GM19395 (cell line): ENCODE data around the gene E2F7.
A peak's percentile ranks its signal among the peaks of the same experiment; 100 is the strongest.

Experiments used
- ATAC-seq: cut with Tn5 transposase; IDR thresholded peaks from one replicate; pipeline ENCODE4 v1.9.1; 2021; ENCODE audit warnings: mild to moderate bottlenecking, moderate library complexity; ENCODE audit not compliant: unreplicated experiment

Gene E2F7

DNA sequence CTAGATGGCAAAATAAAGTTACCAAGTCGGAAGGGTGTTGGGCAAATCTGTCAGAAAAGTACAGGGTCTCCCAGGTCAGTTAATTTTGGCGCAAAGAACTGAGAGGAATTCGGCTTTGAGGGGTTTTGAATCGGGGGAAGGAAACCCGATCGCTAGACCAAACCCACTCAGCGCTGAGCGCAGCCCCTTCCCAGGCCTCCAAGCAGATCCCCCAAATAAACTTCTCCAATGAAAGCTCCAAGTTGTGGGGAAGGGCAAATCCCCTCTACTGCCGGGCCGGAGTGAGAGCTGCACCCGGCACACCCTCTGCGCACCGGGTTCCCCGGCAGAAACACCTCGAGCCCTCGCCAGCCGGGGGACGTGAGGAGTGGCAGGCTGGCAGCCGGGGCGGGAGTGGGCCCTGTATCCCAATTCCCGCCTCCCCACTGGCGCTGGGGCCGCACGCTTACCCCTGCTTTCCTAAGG, 441 bp downstream of the E2F7 start:
- ATAC-seq: peak; percentile 8

DNA sequence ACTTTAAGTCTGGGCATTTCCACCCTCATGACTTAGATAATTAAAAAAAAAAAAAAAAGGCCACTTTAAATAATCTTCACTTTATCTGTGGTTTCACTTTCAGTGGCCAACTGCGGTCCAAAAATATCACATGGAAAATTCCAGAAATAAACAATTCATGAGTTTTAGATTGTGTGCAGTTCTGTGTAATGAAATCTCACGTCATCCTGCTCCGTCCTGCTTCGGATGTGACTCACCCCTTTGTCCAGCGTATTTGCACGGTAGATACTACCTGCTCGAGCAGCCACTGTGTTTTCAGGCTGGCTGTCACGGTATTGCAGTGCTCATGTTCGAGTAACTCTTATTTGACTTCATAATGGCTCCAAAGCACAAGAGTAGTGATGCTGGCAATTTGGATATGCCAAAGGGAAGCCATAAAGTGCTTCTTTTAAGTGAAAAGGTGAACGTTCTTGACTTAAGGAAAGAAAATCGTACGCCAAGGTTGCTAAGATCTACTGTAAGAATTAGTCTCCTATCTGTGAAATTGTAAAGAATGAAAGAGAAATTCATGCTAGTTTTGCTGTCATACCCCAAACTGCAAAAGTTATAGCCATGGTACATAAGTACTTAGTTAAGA, 2.4 kb downstream of the E2F7 start:
- peak; percentile 26 for ATAC-seq

DNA sequence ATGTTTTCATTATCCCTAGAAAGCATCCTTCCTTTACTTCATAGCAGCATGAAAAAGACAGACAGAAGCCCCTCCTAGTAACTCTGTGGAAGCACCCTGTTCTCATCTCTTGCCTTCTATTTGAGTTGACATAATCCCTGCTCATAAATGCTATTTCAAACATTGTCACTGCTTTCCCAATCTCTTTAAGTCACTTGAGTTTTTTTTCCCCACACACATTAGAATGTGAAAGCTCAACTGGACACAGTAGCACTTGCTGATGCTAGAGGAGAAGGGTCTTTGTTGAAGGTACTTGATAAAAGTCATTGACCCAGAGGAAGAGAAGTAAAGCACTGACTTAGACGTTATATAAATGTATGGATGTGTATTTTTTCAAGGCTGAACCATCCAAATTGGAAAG, 3.0 kb downstream of the E2F7 start:
- no peak for ATAC-seq

DNA sequence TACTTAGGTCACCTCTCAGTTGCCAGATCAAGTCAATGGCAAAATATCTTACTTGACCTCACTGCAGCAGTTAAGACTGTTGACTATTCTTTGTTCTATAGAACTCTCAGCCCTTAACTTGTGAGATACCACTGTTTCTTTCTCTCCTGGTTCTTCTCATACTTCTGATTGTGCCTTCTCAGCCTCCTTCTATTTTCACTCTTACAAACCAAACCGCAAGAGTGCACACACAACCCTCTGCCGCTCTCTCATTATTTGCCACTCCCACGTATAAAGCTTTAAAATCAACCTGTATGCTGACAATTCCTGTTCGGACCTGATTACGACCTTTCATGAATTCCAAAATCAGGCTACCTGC, 4.5 kb downstream of the E2F7 start:
- ATAC-seq: peak; percentile 40

DNA sequence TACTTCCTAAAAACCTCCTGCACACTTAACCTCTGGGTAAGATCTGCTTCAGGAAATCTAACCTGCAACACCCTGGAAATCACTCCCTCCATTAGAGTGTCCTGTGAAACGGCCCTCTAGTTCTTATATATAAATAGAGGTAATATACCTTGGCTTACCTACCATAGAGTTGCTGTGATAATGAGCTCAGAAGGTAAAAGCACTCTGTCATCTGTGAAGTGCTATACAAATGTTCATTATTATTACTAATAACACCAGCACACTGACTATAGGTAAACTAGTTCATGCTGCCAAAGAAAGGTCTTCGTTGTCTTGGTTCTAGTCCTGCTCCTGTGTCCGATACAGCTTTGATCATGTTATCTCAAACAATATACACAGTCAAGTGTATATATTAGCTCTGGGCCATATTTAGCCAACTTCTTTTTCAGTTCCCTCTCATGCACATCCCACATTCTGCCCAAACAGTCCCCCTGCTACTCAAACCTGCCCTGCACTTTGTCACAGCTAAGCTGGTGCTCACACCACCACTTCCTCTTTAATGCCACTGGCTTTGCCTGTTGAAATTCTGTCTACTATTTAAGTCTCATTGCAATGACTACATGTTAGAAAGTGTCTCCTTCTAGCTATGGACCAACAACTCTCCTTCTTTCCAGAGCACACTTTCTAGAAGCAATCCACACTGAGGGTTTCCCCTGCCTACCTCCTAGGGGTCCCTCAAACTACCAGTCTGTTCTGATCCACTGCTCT, 5.1 kb downstream of the E2F7 start:
- ATAC-seq: peak; percentile 72

DNA sequence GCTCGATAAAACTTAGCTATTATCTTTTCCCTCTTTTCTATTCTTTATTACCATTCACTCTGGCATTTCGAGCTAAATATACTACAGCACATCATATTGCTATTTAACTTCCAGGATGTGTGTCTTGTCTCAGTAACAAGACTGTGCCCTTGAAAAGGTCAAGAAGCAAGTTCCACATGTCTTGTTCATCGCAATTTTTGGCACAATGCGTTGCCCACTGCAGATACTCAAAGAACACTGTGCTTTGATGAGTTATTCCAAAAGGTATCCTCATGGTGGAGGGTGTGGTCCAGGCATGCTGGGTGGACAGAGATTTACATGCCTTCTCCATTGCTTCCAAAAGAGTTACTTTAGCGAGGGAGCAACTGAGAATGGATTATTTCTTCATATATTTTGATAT, 6.6 kb downstream of the E2F7 start:
- ATAC-seq: no peak

DNA sequence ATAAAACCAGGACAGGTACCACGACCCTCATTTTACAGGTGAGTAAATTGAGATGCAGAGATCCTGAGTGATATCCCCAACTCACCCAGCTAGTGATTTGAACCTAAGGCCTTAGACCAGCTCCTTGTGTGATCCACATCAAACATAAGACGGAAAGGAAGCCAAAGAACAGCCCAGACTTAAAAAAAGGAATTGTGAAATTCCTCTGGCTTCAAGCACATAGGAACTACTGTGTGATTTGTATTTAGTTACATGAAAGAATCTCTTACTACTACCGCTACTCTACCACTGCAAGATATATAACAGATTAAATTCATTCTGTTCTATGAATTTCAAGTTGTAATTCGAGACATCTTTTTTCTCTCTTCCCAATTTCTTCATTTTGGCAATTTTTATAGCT, 10.5 kb downstream of the E2F7 start:
- ATAC-seq: no peak

DNA sequence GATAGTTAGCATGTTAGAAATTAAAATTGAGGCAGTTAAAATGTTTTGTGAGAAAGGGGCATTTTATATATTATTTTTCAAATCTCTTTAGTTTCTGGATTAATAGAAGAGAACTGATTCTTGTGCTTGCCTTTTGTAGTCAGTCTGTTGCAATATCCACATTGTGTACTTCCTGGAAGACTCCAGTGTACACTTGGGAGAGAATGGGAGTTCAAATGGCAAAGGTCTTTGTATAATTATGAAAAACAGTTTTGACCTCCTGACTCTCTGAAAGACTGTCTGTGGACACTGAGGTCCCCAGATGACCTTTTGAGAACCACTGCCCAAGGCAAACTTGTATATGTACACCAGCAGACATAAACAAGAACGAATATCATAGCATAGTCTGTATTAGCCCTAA, 12.1 kb downstream of the E2F7 start:
- ATAC-seq: no peak

DNA sequence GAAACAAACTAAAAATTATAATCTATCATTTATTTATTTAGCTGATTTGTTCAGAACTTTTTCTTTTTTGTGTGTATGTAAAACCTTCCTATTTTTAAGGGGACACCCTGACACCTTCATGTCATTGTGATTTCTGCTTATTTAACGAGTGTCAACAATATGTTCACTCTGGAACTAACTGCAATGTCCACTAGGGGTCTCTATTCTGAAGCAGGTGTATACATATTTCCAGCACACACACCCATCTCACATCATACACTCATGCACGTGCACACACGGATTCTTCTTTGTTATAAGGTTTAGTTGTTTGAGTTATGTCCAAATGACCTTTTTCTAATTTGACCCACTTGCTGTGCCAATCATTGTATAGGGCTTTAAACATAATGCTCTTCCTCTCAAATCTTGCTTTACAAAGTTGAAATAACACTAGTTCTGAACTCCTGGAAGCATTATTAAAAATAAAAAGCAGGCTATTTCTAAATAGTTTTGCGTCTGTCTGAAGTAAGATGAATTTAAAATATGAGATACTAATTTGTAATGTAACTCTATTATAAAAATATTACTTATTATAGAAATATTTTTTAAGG, 15.5 kb downstream of the E2F7 start:
- peak; percentile 99 for ATAC-seq

DNA sequence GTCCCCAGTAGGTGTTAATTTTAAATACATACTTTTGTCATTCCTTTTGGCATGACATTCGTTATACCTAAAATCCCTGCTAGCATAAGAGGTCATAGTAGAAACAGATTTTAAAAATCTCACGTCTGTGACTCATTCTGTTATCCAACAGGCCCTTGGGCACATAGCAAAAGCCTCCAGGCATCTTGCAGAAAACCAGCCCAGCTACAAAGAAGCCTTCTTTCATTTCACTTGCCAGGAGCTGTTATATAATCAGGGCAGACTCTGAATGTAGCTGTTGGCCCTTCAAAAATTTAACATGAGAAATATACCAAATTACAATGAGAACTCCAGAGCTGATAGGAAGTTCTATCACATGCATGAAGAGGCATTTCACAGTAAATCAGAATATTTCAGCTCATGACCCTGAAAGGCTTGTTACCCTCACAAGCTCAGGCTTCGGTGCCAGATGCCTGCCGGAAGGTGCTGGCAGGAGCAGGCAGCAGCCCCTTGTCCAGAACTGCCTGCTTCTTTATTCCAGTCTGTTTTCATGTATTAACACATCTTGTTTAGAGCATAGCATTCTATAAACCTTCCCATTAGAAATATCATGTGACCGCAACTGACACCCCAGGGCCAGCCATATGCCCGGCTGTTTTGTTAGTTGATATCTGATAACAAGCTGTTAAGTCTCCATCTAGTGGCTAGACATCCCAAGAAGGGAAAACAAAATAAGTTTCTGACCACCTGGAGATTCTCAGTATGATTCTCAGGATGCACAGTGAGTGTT, 17.8 kb downstream of the E2F7 start:
- ATAC-seq: no peak

DNA sequence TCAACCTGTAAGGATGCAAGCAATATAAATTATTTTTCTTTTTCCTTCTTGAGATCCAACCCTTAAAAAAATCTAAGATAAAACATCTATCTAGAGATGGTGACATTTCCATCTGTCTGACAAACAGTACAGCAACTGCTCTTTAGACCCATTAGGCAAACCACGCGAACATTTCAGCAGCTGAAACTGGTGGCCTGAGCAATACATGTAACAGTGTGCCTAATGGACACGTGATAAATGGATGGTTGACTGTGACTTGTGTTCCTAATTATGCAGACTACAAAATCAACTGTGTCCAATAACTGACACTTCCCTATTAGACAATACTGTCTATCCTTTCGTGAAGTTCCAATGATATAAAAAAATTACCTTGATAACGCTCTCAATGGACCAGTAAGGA, 18.9 kb downstream of the E2F7 start:
- ATAC-seq: no peak

DNA sequence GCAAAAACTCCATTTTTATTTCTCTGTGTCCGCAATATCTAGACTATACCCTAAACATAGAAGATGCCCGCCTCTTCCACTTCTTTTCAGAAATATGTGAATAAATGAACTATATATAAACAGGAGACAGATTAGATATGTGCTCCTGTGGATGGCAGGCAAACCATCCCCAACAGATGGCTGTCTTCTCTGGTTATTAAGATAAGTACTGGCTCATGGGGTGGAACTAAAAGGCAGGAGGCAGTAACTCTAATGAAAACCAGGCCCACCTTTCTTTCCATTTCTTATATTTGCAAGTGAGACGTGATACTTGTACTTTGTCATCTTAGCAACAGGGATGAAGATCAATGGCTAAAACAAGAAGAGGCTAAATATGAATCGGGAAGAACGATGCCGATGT, 20.2 kb downstream of the E2F7 start:
- ATAC-seq: no peak

DNA sequence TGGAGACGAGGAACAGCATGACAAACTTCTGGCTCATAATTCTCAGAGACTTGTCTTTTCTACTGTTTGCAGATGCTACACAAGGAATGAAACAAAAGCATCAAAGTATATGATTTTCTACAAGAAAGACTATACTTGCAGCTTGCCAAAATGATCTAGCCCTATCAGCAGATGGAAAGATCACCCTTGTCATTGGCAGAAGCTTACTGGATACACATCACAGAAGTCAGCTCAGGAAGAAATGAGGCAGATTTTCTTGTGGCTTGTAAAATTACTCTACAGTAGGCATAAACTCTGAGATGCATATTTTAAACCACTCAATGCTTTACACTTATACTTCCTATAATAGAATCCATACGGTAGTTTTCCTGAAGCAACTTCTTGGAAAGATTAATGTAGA, 20.6 kb downstream of the E2F7 start:
- no peak for ATAC-seq

DNA sequence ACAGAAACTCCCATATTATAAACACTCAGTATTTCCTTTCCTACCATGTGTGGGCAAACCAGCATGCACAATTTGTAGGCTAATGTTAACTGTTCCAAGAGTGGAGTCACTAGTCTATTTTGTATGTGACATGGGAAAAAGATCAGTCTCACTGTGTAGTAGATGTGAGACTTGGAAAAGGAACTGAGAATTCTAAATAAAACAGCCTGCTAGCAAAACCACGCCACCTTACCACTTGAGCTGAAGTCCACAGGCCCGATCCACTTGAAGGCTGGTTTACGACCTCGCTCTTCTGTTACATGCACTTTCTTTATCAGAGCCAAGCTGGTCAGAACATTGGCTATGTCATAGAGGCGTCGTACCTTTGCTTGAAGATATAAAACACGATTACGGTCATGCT, 22.5 kb downstream of the E2F7 start:
- peak; percentile 61 for ATAC-seq

DNA sequence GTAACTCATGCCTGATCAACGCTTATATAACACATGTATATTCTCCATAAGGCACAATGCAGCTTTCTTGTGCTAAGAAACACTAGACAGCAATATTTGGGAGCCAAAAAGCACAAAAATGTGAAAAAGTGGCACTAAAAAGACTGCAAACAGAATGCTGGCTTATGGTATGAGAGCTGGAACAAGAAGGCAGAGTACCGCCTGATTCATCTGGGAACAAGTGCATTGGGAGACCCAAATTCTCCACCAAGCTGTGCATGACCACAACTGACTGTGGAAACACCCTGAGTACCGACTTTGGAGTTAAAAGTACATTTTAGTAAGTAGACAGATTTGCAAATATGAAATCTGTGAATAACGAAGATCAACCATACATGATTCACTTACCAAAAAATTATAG, 25.1 kb downstream of the E2F7 start:
- no peak for ATAC-seq

DNA sequence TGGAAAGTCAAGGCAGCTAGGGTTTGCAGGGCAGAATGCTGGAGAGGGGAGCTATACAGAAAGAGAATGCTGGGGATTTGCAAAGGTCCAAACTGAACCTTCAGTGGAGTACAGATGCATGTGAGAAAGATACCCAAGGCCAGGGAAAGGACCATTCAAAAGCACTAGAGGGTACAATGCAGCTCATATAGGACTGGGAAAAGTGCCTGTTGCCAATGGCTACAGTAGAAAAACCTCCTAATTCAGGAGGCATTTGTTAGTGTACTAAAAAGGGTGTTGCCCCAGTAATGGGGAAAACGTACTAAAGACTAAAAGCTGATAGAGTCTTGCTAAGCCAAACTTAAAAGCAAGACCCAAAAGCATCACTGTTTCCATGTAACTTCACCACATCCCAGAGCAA, 30.1 kb downstream of the E2F7 start:
- ATAC-seq: no peak

DNA sequence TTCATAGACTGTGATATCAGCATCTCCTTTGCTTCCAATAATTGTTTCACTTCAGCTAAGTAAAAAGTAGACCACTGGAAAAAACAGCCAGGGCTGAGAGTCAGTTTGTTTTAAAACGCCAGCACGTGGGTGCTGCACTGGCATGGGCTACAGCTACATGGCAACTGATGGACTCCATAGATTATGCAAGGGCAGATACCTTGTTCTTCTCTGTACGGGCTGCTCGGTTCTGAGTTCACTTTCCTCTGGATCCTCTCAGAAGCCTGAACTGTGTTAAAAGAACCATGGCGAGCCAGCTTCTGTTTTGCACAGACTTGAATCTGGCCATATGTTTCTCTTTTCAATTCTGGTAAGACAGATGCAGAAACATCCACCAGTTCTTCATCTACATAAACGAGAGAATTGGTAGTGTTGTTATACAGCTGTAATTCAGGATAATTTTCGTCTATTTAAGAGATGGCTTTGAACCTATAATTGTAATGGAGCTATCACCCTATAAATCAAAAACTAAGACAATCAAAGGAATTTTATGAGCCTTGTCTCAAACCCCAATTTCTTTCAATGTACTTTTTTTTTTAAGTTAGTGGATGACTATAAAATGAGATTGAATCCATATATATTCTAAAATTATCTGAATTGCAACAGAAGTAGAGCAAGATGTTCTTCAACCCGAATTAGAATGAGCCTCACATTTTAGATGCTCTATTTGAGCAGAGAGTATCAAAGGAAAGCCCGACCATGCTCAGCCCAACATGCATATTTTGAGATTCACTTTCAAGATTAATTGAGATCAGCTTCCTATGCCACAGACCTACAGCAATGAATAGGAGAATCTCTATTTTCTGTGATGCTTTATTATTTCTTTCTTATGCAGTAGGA, 31.5 kb downstream of the E2F7 start:
- ATAC-seq: no peak

DNA sequence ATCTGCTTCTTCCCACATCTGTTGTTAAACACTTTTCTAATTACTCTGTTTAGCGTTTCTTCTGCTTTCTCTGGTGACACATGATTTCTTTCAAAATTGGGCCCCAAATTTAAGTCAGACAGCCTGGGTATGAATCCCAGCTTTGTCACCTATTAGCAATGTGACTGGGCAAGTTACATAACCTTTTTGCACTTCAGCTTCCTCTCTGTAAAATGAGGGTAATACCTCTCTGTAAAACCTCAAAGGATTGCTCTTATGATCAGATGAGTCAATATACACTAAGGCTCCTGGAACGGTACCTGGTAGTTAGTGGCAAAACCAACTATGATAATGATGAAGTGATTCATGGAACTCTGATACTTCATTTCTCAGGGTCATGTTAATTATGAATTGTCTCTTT, 33.0 kb downstream of the E2F7 start:
- ATAC-seq: no peak

DNA sequence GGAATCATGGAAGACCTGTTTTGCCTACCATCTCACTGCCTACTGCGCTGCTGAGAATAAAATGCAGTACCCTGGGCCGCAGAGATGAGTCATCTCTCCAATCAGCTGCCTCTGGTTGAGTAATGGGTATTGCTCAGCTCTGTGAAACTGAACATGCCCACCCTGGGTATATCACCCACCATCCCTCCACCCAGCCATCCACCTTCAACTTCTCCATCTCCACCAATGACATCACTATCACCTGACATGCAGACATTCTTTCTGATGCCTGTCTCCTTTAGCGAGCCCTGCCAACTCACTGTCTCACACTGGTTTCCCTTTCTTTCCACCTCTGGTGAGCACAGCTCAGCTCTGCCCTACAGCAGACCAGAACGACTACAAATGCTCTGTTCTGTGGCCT, 33.6 kb downstream of the E2F7 start:
- ATAC-seq: no peak

DNA sequence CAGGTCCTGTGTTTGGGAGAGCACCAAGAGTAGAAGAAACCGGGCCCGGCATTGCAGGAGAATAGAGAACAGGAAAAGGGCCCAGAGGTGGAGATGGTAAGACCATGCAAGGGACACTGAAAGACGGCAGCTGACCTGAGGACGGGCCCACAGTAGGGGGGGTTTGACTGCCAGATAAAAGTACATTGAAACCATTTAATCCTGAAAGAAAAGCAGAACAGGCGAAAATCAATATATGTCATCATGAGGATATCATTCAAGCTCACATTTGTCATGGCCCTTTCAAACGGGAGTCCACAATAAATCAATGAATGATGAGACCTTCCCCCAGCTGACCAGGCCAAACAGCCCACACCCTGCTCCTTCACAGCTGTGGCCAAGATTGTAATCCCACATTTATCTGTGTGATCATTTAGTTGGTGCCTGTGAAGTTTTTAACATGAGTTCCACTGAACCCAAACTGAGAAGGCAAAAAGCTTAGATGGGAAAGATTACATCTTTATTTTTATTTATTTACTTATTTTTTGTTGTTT, 39.5 kb downstream of the E2F7 start:
- ATAC-seq: no peak

DNA sequence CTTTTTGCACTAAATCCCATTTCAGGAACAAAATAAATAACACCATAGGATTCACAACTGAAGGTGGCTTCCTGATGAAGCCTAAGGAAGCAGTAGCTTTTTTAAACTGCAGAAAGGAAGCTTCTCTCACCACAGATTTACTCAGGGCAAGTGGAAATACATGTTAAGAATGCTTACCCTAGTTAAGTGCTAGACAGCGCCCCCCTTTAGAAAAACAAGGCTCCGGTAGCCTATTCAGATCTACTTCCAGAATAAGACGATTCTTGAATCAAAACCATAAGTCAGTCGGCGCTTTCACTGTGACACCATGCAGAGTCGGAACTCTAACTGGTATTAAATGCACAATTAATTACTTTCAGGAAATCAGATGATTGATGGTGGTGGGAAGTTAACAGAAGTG, 41.9 kb downstream of the E2F7 start:
- no peak for ATAC-seq
